ENCODE results near the gene FBXO8.

DNA sequence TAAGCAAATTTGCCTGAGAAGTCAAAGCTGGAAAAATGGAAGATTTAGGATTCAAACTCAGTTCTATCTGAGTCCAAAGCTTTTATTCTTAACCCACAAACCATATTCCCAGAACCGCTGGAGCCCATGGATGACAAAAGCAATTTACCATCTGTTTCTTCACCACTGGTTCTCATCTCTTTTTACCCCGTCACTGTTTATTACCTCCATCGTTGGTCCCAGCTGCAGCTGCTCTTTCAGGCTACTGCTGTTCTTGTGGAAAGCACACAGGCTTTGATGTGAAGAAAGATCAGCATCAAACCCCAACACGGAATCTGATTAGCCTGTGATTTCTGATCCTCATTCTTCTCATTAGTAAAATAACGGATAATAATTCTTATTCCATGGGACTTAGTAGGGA lies 9.5 kb downstream of the FBXO8 start:
- TF ChIP-seq, protein P1, sequence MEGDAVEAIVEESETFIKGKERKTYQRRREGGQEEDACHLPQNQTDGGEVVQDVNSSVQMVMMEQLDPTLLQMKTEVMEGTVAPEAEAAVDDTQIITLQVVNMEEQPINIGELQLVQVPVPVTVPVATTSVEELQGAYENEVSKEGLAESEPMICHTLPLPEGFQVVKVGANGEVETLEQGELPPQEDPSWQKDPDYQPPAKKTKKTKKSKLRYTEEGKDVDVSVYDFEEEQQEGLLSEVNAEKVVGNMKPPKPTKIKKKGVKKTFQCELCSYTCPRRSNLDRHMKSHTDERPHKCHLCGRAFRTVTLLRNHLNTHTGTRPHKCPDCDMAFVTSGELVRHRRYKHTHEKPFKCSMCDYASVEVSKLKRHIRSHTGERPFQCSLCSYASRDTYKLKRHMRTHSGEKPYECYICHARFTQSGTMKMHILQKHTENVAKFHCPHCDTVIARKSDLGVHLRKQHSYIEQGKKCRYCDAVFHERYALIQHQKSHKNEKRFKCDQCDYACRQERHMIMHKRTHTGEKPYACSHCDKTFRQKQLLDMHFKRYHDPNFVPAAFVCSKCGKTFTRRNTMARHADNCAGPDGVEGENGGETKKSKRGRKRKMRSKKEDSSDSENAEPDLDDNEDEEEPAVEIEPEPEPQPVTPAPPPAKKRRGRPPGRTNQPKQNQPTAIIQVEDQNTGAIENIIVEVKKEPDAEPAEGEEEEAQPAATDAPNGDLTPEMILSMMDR (IDR thresholded peaks at IDR 0.05) = no peak
- TF ChIP-seq REST (IDR thresholded peaks at IDR 0.05; ENCODE audit: insufficient read depth in 1 of 2, low read depth in 2 of 2, low read length in 1 of 2) (no peak), TCF7L2 (IDR thresholded peaks at IDR 0.05; ENCODE audit: low read depth, low read length) (no peak), POLR2AphosphoS5 (IDR thresholded peaks at IDR 0.05; ENCODE audit: low read depth, low read length) (no peak), SIN3A (IDR thresholded peaks at IDR 0.05; ENCODE audit: borderline replicate concordance, insufficient read depth, low read depth, low read length) (no peak)
